ENCODE data around the gene ANK2. TPM values are rescaled to one million over a fixed set of nuclear protein-coding genes. Genes with fewer than 3 reads are reported as not detected.
A peak's percentile ranks its signal among the peaks of the same experiment; 100 is the strongest.

ANK2 gene
- total and polyA plus RNA-seq, 2 of the 13 experiments (the other 11 are each of a cell fraction or from before 2014, with no cell fraction given): 2.7 to 15.1 TPM

GRCh38 chr4:113181289-113182007 lies 132.0 kb downstream of the ANK2 start (continued):
- TF ChIP-seq ZNF878 (CRISPR knock-in tag; IDR thresholded peaks at IDR 0.05) (no peak), TEAD3 (CRISPR knock-in tag; optimal IDR thresholded peaks at IDR 0.05; ENCODE audit: borderline replicate concordance) (peak; percentile 82), IRX3 (CRISPR knock-in tag; IDR thresholded peaks at IDR 0.05; ENCODE audit: borderline replicate concordance, low read depth) (no peak), ETV5 (CRISPR knock-in tag; IDR thresholded peaks at IDR 0.05; ENCODE audit: borderline replicate concordance) (no peak), GTF3A (CRISPR knock-in tag; conservative IDR thresholded peaks at IDR 0.05) (no peak), IRF2 (CRISPR knock-in tag; IDR thresholded peaks at IDR 0.05) (peak; percentile 71; the same call in 1 of the 2 replicates), RFX3 (CRISPR knock-in tag; IDR thresholded peaks at IDR 0.05) (no peak), ZNF30 (CRISPR knock-in tag; IDR thresholded peaks at IDR 0.05) (no peak), NRL (CRISPR knock-in tag; IDR thresholded peaks at IDR 0.05; ENCODE audit: borderline replicate concordance) (no peak), BORCS8-MEF2B (CRISPR knock-in tag; IDR thresholded peaks at IDR 0.05) (peak; percentile 57), TBL1XR1 (IDR thresholded peaks at IDR 0.05; ENCODE audit: borderline replicate concordance, low read length, partially characterized antibody) (no peak), ZBTB33 (CRISPR knock-in tag; IDR thresholded peaks at IDR 0.05) (no peak), ISX (CRISPR knock-in tag; conservative IDR thresholded peaks at IDR 0.05) (no peak), ZNF224 (CRISPR knock-in tag; IDR thresholded peaks at IDR 0.05) (no peak), ZNF446 (CRISPR knock-in tag; IDR thresholded peaks at IDR 0.05) (no peak), ZNF382 (CRISPR knock-in tag; IDR thresholded peaks at IDR 0.05; ENCODE audit: borderline replicate concordance) (no peak), RNF2 (conservative IDR thresholded peaks at IDR 0.05; ENCODE audit: low read depth) (no peak), ZNF18 (CRISPR knock-in tag; IDR thresholded peaks at IDR 0.05; ENCODE audit: insufficient replicate concordance) (no peak), ZNF691 (CRISPR knock-in tag; IDR thresholded peaks at IDR 0.05; ENCODE audit: borderline replicate concordance, low read depth) (peak; percentile 45; the same call in 1 of the 2 replicates), PCBP2 (optimal IDR thresholded peaks at IDR 0.05; ENCODE audit: low read depth, low read length, poor library complexity, severe bottlenecking) (no peak), ZBTB7A (CRISPR knock-in tag; IDR thresholded peaks at IDR 0.05) (no peak), ZNF335 (CRISPR knock-in tag; IDR thresholded peaks at IDR 0.05) (0 out of 2 replicates have a peak, but pooled peaks have one; percentile 49), ATF1 (CRISPR knock-in tag; IDR thresholded peaks at IDR 0.05) (no peak), SRSF1 (optimal IDR thresholded peaks at IDR 0.05; ENCODE audit: low read depth, low read length) (no peak), PRPF4 (IDR thresholded peaks at IDR 0.05; ENCODE audit: low read depth, low read length, poor library complexity, severe bottlenecking) (no peak), ZNF552 (CRISPR knock-in tag; IDR thresholded peaks at IDR 0.05; ENCODE audit: borderline replicate concordance) (no peak), MLX (CRISPR knock-in tag; IDR thresholded peaks at IDR 0.05) (no peak)
